Measurements from ENCODE around the gene AGO3.

The AGO3 gene

DNA sequence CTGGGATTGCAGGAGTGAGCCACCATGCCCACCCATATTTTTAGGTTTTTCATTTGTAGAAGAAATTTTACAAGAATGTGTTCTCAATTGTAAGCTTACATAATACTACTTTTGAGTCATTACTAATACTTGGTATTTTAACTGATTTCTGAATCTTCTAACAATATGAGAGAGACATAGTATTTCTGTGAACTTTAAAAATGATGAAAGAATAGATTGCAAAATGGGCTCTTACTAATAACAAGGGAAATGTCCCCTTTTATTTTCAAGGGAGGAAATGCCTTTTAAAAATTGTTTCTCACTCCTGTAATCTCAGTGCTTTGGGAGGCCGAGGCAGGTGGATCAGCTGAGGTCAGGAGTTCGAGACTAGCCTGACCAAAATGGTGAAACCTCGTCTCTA is 5.9 kb downstream of the AGO3 start:
- POLR2A ChIA-PET = no interaction called here
- DNase-seq (ENCODE audit: low read depth, low spot score) = no peak
- H3K4me3 ChIP-seq (ENCODE audit: low read depth, low read length) = no peak overlapping the region
- CTCF ChIA-PET = no interaction called here
- TF ChIP-seq, protein P1, sequence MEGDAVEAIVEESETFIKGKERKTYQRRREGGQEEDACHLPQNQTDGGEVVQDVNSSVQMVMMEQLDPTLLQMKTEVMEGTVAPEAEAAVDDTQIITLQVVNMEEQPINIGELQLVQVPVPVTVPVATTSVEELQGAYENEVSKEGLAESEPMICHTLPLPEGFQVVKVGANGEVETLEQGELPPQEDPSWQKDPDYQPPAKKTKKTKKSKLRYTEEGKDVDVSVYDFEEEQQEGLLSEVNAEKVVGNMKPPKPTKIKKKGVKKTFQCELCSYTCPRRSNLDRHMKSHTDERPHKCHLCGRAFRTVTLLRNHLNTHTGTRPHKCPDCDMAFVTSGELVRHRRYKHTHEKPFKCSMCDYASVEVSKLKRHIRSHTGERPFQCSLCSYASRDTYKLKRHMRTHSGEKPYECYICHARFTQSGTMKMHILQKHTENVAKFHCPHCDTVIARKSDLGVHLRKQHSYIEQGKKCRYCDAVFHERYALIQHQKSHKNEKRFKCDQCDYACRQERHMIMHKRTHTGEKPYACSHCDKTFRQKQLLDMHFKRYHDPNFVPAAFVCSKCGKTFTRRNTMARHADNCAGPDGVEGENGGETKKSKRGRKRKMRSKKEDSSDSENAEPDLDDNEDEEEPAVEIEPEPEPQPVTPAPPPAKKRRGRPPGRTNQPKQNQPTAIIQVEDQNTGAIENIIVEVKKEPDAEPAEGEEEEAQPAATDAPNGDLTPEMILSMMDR (IDR thresholded peaks at IDR 0.05; ENCODE audit: insufficient read depth, low read length, missing control alignments) = no peak

DNA sequence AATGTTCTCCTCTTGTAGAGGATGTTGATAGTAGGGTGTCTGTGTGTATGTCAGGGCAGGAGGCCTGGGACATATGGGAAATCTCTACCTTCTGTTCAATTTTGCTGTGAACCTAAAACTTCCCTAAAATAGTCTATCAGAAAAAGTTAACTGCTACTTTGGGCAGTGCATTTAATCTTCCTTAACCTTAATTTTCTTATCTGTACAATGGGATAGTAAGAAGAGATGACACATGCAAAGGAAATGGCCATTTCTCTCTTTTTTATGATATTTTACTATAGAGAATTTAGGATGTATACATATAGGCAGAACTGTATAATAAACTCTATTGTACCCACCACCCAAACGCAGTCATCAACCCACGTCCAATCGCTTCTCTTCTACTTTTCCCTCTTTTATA is 8.6 kb downstream of the AGO3 start:
- TF ChIP-seq, protein P1 (IDR thresholded peaks at IDR 0.05; ENCODE audit: insufficient read depth, low read length, missing control alignments) = no peak
- H3K4me3 ChIP-seq (ENCODE audit: low read depth, low read length) = no peak overlapping the region
- CTCF ChIA-PET = no interaction called here
- no peak for DNase-seq (ENCODE audit: low read depth, low spot score)
- POLR2A ChIA-PET = no interaction called here

DNA sequence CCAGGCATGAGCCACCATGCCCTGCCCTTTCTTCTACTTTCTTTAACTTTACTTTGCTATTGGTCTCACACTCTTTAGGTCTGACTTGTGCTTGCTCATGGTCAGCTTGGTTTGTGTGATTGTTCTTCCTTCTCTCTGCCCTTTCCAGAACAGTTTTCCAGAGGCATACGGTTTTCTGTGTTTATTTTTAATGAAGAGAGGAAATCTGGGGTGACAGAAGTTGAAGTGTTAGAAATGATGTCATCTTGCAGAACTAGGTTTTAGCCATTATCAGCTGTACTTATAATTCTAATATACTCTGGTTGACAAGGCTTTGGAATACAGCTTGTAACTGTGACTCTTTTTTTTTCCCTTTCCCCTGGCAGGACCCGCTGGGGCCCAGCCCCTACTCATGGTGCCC is 14.4 kb downstream of the AGO3 start:
- ChIA-PET POLR2A (no interaction called here), CTCF (interaction anchor here (0.6 kb wide), 2 partner anchors 63 to 64 kb away, joined by 3 read pairs; no protein-coding TSS in a partner anchor)
- TF ChIP-seq, protein P1 (IDR thresholded peaks at IDR 0.05; ENCODE audit: insufficient read depth, low read length, missing control alignments) = no peak
- DNase-seq (ENCODE audit: low read depth, low spot score) = no peak
- no peak overlapping the region for H3K4me3 ChIP-seq (ENCODE audit: low read depth, low read length)

DNA sequence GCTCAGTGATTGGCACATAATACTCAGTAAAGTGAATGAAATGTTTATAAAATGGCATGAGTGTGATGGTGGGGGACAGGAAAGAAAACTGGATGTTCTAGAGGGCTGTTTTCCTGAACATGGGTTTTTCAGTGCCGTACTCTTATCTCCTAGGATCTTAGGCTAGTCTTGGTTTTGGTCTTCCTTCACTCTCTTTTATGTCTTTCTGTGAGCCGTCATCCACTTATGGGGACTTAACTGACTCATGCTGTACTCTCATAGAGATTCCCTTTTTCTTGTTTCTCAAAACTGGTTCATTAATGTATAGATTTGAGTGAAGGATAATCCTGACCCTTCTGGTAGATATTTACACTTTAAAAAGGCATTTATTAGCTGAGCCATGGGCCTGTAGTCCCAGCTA is 16.6 kb downstream of the AGO3 start:
- ChIA-PET POLR2A (no interaction called here), CTCF (interaction anchor here (0.6 kb wide), 1 partner anchor 43 kb away, joined by 5 read pairs; no protein-coding TSS in a partner anchor)
- no peak for DNase-seq (ENCODE audit: low read depth, low spot score)
- no peak overlapping the region for H3K4me3 ChIP-seq (ENCODE audit: low read depth, low read length)
- TF ChIP-seq, protein P1 (IDR thresholded peaks at IDR 0.05; ENCODE audit: insufficient read depth, low read length, missing control alignments) = no peak

DNA sequence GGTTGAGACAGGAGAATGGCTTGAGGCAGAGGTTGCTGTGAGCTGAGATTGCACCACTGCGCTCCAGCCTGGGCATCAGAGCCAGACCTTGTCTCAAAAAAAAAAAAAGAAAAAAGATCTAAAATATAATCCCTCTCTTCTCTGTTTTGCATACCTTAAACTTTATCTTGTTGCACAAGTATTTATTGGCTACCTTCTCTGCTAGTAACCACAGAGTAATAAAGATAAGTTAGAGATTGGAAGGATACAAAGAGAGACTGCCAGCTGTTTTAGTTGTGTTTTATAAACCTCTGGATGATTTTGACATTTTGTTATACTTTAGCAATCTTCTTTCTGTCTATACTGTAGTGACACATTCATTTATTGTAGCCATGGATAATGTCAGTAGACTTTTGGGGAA is 27.7 kb downstream of the AGO3 start:
- ChIA-PET POLR2A (no interaction called here), CTCF (no interaction called here)
- no peak overlapping the region for H3K4me3 ChIP-seq (ENCODE audit: low read depth, low read length)
- TF ChIP-seq, protein P1 (IDR thresholded peaks at IDR 0.05; ENCODE audit: insufficient read depth, low read length, missing control alignments) = no peak
- no peak for DNase-seq (ENCODE audit: low read depth, low spot score)

DNA sequence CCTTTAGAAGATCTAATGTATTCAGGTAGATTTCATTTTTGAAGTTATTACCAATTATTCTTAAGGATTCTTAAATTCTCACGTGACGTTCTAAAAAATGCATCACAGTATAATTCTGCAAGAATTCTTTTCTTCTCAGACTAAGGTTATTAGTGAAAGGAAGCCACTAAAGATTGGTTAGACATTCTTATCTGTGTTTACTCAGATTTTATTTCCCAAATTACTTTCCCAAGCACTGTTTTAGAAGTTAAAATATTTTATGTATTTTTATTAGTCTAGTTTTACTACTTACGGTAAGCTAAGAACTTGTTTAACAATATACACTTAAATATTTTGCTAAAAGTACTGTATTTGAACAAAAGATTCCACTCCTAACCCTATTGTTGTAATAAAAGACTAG is 28.4 kb downstream of the AGO3 start:
- ChIA-PET CTCF (no interaction called here), POLR2A (no interaction called here)
- DNase-seq (ENCODE audit: low read depth, low spot score) = no peak
- TF ChIP-seq, protein P1 (IDR thresholded peaks at IDR 0.05; ENCODE audit: insufficient read depth, low read length, missing control alignments) = no peak
- no peak overlapping the region for H3K4me3 ChIP-seq (ENCODE audit: low read depth, low read length)
